OCI-LY7 (cell line): ENCODE measurements around the gene SNX9. TPM values are rescaled to one million over a fixed set of nuclear protein-coding genes. Genes with fewer than 3 reads are reported as not detected.

Experiments
- BruUV-seq: library from RNA; stranded (reverse); fragments of 400-500 nt; replicated peaks from 2 replicates; lab custom pipeline; 2021; lab: Mats Ljungman, UMichigan
- CTCF ChIA-PET: fragments of 300-600 bp; sonication (Branson Sonifier 250); formaldehyde crosslinking; loops from one replicate; lab custom pipeline; 2022; ENCODE audit warnings: antibody characterized with exemption; ENCODE audit not compliant: unreplicated experiment; lab: Charles Lee
- POLR2A ChIA-PET: fragments of 300-600 bp; sonication (Branson Sonifier 250); formaldehyde crosslinking; loops from one replicate; lab custom pipeline; 2022; ENCODE audit warnings: antibody characterized with exemption; lab: Charles Lee
- DNase-seq: peaks from one replicate; pipeline ENCODE4 v3.0.0-alpha.2; 2015; ENCODE audit warnings: low spot score
- H2AFZ ChIP-seq: fragments of 200-600 bp; sonication (generic), shearing (Covaris generic); 2 replicates; pipeline ENCODE4 v1.6.1; 2014; ENCODE audit warnings: mild to moderate bottlenecking, antibody characterized with exemption, low read length, moderate library complexity
- H3K27ac ChIP-seq: fragments of 200-600 bp; sonication (generic); 2 replicates; pipeline ENCODE4 v1.5.1; 2014; ENCODE audit warnings: mixed run types, low read depth, mild to moderate bottlenecking, moderate library complexity, low read length, inconsistent platforms; ENCODE audit not compliant: poor library complexity, severe bottlenecking
- H3K36me3 ChIP-seq: fragments of 200-600 bp; sonication (generic); 2 replicates; pipeline ENCODE4 v1.6.1; 2014; ENCODE audit warnings: mild to moderate bottlenecking, antibody characterized with exemption, low read length, moderate library complexity, mixed read lengths; ENCODE audit not compliant: insufficient read depth
- H3K4me1 ChIP-seq: fragments of 200-600 bp; sonication (generic); 2 replicates; pipeline ENCODE4 v1.5.1; 2014; ENCODE audit warnings: mild to moderate bottlenecking, low read length; ENCODE audit not compliant: insufficient read depth, poor library complexity, severe bottlenecking
- H3K4me2 ChIP-seq: fragments of 200-600 bp; sonication (generic); 2 replicates; pipeline ENCODE4 v1.6.1; 2014; ENCODE audit warnings: mild to moderate bottlenecking, low read length
- H3K4me3 ChIP-seq: fragments of 200-600 bp; sonication (generic); 2 replicates; pipeline ENCODE4 v1.5.1; 2014; ENCODE audit warnings: mild to moderate bottlenecking, low read depth, low read length; ENCODE audit not compliant: poor library complexity, severe bottlenecking
- H3K79me2 ChIP-seq: fragments of 200-600 bp; sonication (generic); 2 replicates; pipeline ENCODE4 v1.6.1; 2016; ENCODE audit warnings: low read depth, mild to moderate bottlenecking, low read length, moderate library complexity, mixed read lengths; ENCODE audit not compliant: insufficient read depth
- H3K9me2 ChIP-seq: fragments of 200-600 bp; sonication (generic); 2 replicates; pipeline ENCODE4 v1.6.1; 2016; ENCODE audit warnings: mild to moderate bottlenecking, low read length, mixed read lengths; ENCODE audit not compliant: insufficient read depth
- H3K9me3 ChIP-seq: fragments of 200-600 bp; sonication (generic); 2 replicates; pipeline ENCODE4 v1.6.1; 2014; ENCODE audit warnings: mild to moderate bottlenecking, mixed run types, low read length, mixed read lengths
- H4K20me1 ChIP-seq: fragments of 200-600 bp; sonication (generic); 2 replicates; pipeline ENCODE4 v1.6.1; 2014; ENCODE audit warnings: mild to moderate bottlenecking, antibody characterized with exemption, low read length, moderate library complexity, mixed read lengths; ENCODE audit not compliant: insufficient read depth
- EZH2phosphoT487 ChIP-seq: fragments of 200-600 bp; sonication (generic); IDR thresholded peaks from 2 replicates; pipeline ENCODE4 v1.6.1; 2018; ENCODE audit warnings: low read depth, borderline replicate concordance, mild to moderate bottlenecking, mixed run types, antibody characterized with exemption, low read length, moderate library complexity, mixed read lengths
- intact Hi-C: fragments of 100-400 bp; cut with micrococcal nuclease; formaldehyde crosslinking; loops from one replicate; pipeline ENCODE4 v1.10.0; 2022; ENCODE audit not compliant: unreplicated experiment
- total RNA-seq, 2 experiments: library from RNA; depleted of rRNA in 1 of 2; stranded (reverse); fragments of >200 nt in 1 of 2; shearing (Covaris generic) in 1 of 2; gene quantifications; 2 replicates each; pipeline ENCODE4 v1.2.3, GENCODE V29; 2014 to 2022
- TF ChIP-seq, protein P1 (sequence below): fragments of 200-600 bp; sonication (generic); conservative IDR thresholded peaks from 2 replicates; pipeline ENCODE4 v1.5.1; 2014; ENCODE audit warnings: mild to moderate bottlenecking, antibody characterized with exemption, low read length, moderate library complexity, mixed read lengths

The SNX9 gene
- total RNA-seq, 2 experiments from 2014 or later = not detected

DNA sequence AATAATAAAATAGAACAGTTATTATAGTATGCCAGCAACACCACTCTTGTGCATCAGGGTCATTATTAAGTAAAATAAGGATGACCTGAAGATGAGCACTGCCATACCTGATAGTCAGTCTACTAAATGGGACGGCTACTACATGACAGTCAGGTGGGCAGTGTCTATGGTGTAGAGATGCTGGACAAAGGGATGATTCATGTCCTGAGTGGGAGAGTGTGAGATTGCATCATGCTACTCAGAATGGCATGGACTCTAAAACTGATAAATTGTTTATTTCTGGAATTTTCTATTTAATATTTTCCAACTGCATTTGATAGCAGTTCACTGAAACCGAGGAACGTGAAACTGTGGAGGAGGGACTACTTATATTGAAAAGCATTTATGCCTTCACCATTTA is 38.8 kb downstream of the SNX9 start:
- H3K4me3 ChIP-seq = no peak overlapping the region
- no peak overlapping the region for H3K27ac ChIP-seq
- ChIA-PET POLR2A (no interaction called here), CTCF (no interaction called here)
- H3K9me2 ChIP-seq = no peaks in the 10 kb centered on the region
- H3K79me2 ChIP-seq = no peaks in the 10 kb centered on the region
- intact Hi-C loops = no loop called here
- H4K20me1 ChIP-seq = no peaks in the 10 kb centered on the region
- TF ChIP-seq, protein P1, sequence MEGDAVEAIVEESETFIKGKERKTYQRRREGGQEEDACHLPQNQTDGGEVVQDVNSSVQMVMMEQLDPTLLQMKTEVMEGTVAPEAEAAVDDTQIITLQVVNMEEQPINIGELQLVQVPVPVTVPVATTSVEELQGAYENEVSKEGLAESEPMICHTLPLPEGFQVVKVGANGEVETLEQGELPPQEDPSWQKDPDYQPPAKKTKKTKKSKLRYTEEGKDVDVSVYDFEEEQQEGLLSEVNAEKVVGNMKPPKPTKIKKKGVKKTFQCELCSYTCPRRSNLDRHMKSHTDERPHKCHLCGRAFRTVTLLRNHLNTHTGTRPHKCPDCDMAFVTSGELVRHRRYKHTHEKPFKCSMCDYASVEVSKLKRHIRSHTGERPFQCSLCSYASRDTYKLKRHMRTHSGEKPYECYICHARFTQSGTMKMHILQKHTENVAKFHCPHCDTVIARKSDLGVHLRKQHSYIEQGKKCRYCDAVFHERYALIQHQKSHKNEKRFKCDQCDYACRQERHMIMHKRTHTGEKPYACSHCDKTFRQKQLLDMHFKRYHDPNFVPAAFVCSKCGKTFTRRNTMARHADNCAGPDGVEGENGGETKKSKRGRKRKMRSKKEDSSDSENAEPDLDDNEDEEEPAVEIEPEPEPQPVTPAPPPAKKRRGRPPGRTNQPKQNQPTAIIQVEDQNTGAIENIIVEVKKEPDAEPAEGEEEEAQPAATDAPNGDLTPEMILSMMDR = no peak
- TF ChIP-seq EZH2phosphoT487 = no peak
- no peak for DNase-seq
- no peak overlapping the region for H3K4me2 ChIP-seq
- no TSS peak for BruUV-seq
- no peak overlapping the region for H2AFZ ChIP-seq
- no peaks in the 10 kb centered on the region for H3K4me1 ChIP-seq
- H3K36me3 ChIP-seq = no peaks in the 10 kb centered on the region
- no peaks in the 10 kb centered on the region for H3K9me3 ChIP-seq

DNA sequence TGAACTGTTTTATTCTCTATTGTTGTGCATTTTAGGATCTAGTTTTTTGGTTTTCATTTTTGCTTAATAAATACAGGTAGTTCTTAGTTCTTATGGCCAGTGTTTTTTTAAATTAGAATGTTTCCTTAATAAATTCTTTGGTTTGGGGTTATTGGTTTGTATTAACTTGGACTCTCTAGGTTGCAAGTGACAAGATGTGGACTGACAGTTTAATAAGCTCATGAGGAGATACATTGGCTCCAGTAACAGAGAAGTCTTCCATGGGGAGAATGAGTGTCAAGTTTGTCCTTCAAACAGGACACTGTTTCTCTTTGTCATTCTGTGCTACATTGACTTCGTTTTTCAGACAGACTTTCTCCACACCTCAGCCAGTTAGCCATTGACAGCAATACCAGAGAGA is 39.7 kb downstream of the SNX9 start:
- no peak for DNase-seq
- TF ChIP-seq, protein P1 = no peak
- no peak for TF ChIP-seq EZH2phosphoT487
- no peaks in the 10 kb centered on the region for H3K4me1 ChIP-seq
- no peaks in the 10 kb centered on the region for H4K20me1 ChIP-seq
- no peaks in the 10 kb centered on the region for H3K9me3 ChIP-seq
- BruUV-seq = no TSS peak
- no peak overlapping the region for H3K4me3 ChIP-seq
- H3K79me2 ChIP-seq = no peaks in the 10 kb centered on the region
- H3K4me2 ChIP-seq = no peak overlapping the region
- ChIA-PET CTCF (no interaction called here), POLR2A (interaction anchor here (1.8 kb wide), 1 partner anchor 16 kb away, joined by 4 read pairs; no protein-coding TSS in a partner anchor)
- H3K9me2 ChIP-seq = no peaks in the 10 kb centered on the region
- H2AFZ ChIP-seq = no peak overlapping the region
- H3K27ac ChIP-seq = no peak overlapping the region
- intact Hi-C loops = no loop called here
- no peaks in the 10 kb centered on the region for H3K36me3 ChIP-seq

DNA sequence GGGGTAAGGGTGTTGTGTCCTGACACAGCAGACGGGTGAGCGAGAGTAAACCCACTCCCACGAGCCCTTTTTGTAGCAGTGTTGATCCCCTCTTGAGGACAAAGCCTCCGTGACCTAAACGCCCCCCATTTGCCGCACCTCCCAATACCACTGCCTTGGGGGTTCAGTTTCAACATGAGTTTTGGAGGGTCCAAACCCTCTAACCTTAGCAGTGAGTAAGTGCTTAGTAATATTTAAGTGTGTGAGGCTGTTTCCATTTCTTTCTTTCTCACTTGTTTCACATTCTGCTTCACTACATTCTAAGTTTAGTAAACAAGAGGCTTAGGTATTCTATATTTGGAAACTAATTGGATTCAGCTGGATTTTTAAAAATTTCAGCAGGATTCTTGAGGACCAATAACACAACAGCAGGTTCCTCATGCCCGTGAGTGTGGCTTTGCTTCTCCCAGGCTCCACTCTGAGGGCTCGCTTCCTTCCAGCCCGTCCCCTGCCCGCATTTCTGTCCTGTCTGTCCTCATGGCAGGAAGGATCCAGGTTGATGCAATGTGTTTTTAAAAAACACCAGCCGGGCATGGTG is 41.2 kb downstream of the SNX9 start:
- CTCF ChIA-PET = no interaction called here
- intact Hi-C loops = no loop called here

More for the DNA sequence above, 41.2 kb downstream of the SNX9 start:
- no peaks in the 10 kb centered on the region for H3K9me2 ChIP-seq
- no peaks in the 10 kb centered on the region for H3K79me2 ChIP-seq
- H3K4me2 ChIP-seq = no peak overlapping the region
- no peak overlapping the region for H2AFZ ChIP-seq
- TF ChIP-seq, protein P1 = no peak
- no peak for TF ChIP-seq EZH2phosphoT487
- H3K4me3 ChIP-seq = no peak overlapping the region
- H3K27ac ChIP-seq = no peak overlapping the region
- no peaks in the 10 kb centered on the region for H4K20me1 ChIP-seq
- no peaks in the 10 kb centered on the region for H3K36me3 ChIP-seq
- no peak for DNase-seq
- BruUV-seq = no TSS peak
- H3K4me1 ChIP-seq = no peaks in the 10 kb centered on the region
- no peaks in the 10 kb centered on the region for H3K9me3 ChIP-seq
- POLR2A ChIA-PET = no interaction called here
